Body of pancreas (tissue), 4 donors: ENCODE data around the gene MRPS35.

ENCODE experiments used
- CTCF ChIP-seq, 7 experiments: fragments of 450-650 bp in 4 of 7; fragments of 200-600 bp in 3 of 7; sonication (generic) in 3 of 7; IDR thresholded peaks; one replicate each; pipeline ENCODE4 v1.5.1; 2016 to 2019; ENCODE audit warnings: antibody characterized with exemption in 7 of 7
- POLR2A ChIP-seq, 3 donors: fragments of 450-650 bp; IDR thresholded peaks; one replicate each; pipeline ENCODE4 v1.6.1; 2016; ENCODE audit warnings: antibody characterized with exemption in 3 of 3, mild to moderate bottlenecking in 2 of 3

GRCh38 chr12:27696293-27696652 is 14.4 kb upstream of the MRPS35 start, which contains the start of gene REP15:
- TF ChIP-seq CTCF (IDR thresholded peaks at IDR 0.05) (no peak), POLR2A (IDR thresholded peaks at IDR 0.05) (no peak)
